A549 (cell line): ENCODE data around the gene PDLIM1. TPM values are rescaled to one million over a fixed set of nuclear protein-coding genes. Genes with fewer than 3 reads are reported as not detected.

ENCODE experiments used
- ATAC-seq, 2 experiments: fragments of 200-7000 bp in 1 of 2; fragments of >200 bp in 1 of 2; cut with Nextera tagmentation in 1 of 2; cut with Tn5 transposase in 1 of 2; 3 replicates each; pipeline versions ENCODE4 v1.8.0 to v1.9.1; 2018 to 2020; ENCODE audit warnings: mild to moderate bottlenecking in 1 of 2, moderate library complexity in 1 of 2
- CTCF ChIA-PET: fragments of 300-600 bp; sonication (Branson Sonifier 250); formaldehyde crosslinking; extraction: SDS; loops from one replicate; lab custom pipeline; 2021; ENCODE audit warnings: antibody characterized with exemption, inconsistent platforms; lab: Yijun Ruan, JAX
- POLR2A ChIA-PET: fragments of 350-600 bp; formaldehyde crosslinking; extraction: SDS; loops from one replicate; lab custom pipeline; 2021; ENCODE audit warnings: antibody characterized with exemption, inconsistent platforms; lab: Yijun Ruan, JAX
- DNase-seq, 2 experiments: peaks; one replicate each; pipeline versions ENCODE4 v3.0.0 to v3.0.0-alpha.2; 2011 to 2016; ENCODE audit warnings: low read depth in 1 of 2, low spot score in 1 of 2
- FAIRE-seq: peaks from 2 replicates; lab custom pipeline; 2011; peaks lifted over from hg19 to GRCh38; lab: Jason Lieb, UNC
- H3K27ac ChIP-seq, 2 experiments: fragments of >200 bp; sonication (Bioruptor Twin); formaldehyde crosslinking; 3 replicates each; pipeline ENCODE4 v1.5.1; 2016 to 2017
- H3K4me1 ChIP-seq: fragments of >200 bp; sonication (Bioruptor Twin); formaldehyde crosslinking; 3 replicates; pipeline ENCODE4 v1.6.1; 2016
- H3K4me2 ChIP-seq: fragments of >200 bp; sonication (Bioruptor Twin); formaldehyde crosslinking; 3 replicates; pipeline ENCODE4 v1.6.1; 2016
- H3K4me3 ChIP-seq: fragments of >200 bp; sonication (Bioruptor Twin); formaldehyde crosslinking; 3 replicates; pipeline ENCODE4 v1.5.1; 2016
- H3K9me3 ChIP-seq: fragments of >200 bp; sonication (Bioruptor Twin); formaldehyde crosslinking; 3 replicates; pipeline ENCODE4 v1.6.1; 2016
- BHLHE40 ChIP-seq: IDR thresholded peaks from 2 replicates; pipeline ENCODE4 v1.6.1; 2012; ENCODE audit warnings: low read depth, low read length, inconsistent platforms
- CHD4 ChIP-seq: fragments of 200-600 bp; sonication (generic); IDR thresholded peaks from 2 replicates; pipeline ENCODE4 v1.6.1; 2016; ENCODE audit warnings: antibody characterized with exemption, mild to moderate bottlenecking, borderline replicate concordance
- CTCF ChIP-seq: fragments of >200 bp; sonication (Bioruptor Twin); formaldehyde crosslinking; IDR thresholded peaks from 3 replicates; pipeline ENCODE4 v1.5.1; 2016
- ELK1 ChIP-seq: fragments of 150-350 bp; IDR thresholded peaks from 2 replicates; pipeline ENCODE4 v1.6.1; 2014; ENCODE audit warnings: low read depth, mild to moderate bottlenecking, low read length
- FOSL2 ChIP-seq, 2 experiments: fragments of 450-650 bp in 1 of 2; fragments of >200 bp in 1 of 2; sonication (Bioruptor Twin) in 1 of 2; formaldehyde crosslinking; IDR thresholded peaks; 2 replicates each; pipeline versions ENCODE4 v1.5.0 to v1.6.1; 2016 to 2020; ENCODE audit warnings: mild to moderate bottlenecking in 1 of 2, moderate library complexity in 1 of 2
- HDAC2 ChIP-seq: fragments of 200-600 bp; sonication (generic); IDR thresholded peaks from 2 replicates; pipeline ENCODE4 v1.6.1; 2016
- MAFK ChIP-seq: fragments of 450-650 bp; IDR thresholded peaks from 2 replicates; pipeline ENCODE4 v1.6.1; 2014; ENCODE audit not compliant: partially characterized antibody
- MAX ChIP-seq: IDR thresholded peaks from 2 replicates; pipeline ENCODE4 v1.6.1; 2012
- MYC ChIP-seq: IDR thresholded peaks from 2 replicates; pipeline ENCODE4 v1.6.1; 2012; ENCODE audit warnings: mild to moderate bottlenecking, inconsistent platforms, low read length, improper control_type of control experiment, borderline replicate concordance
- NFE2L2 ChIP-seq: fragments of 150-350 bp; conservative IDR thresholded peaks from 2 replicates; pipeline ENCODE4 v1.6.1; 2014; ENCODE audit warnings: low read length
- PBX3 ChIP-seq: IDR thresholded peaks from 2 replicates; pipeline ENCODE4 v1.6.1; 2012
- PHF8 ChIP-seq: fragments of 200-600 bp; sonication (generic); IDR thresholded peaks from 2 replicates; pipeline ENCODE4 v1.6.1; 2016; ENCODE audit warnings: low read depth, mild to moderate bottlenecking, antibody characterized with exemption, moderate library complexity, borderline replicate concordance
- POLR2AphosphoS2 ChIP-seq: conservative IDR thresholded peaks from 2 replicates; pipeline ENCODE4 v1.6.1; 2012; ENCODE audit warnings: low read length, improper control_type of control experiment, inconsistent platforms
- RAD21 ChIP-seq, 2 experiments: fragments of >200 bp in 1 of 2; sonication (Bioruptor Twin) in 1 of 2; formaldehyde crosslinking in 1 of 2; IDR thresholded peaks in 1 of 2; conservative IDR thresholded peaks in 1 of 2; 2 replicates in 1 of 2; 3 replicates in 1 of 2; pipeline ENCODE4 v1.6.1; 2012 to 2018; ENCODE audit warnings: inconsistent platforms in 1 of 2
- RCOR1 ChIP-seq: fragments of 150-350 bp; IDR thresholded peaks from 2 replicates; pipeline ENCODE4 v1.6.1; 2014; ENCODE audit warnings: antibody characterized with exemption, low read length, low read depth
- RNF2 ChIP-seq: fragments of 200-600 bp; sonication (generic); IDR thresholded peaks from 2 replicates; pipeline ENCODE4 v1.6.1; 2016; ENCODE audit warnings: low read depth, mild to moderate bottlenecking, antibody characterized with exemption, moderate library complexity, borderline replicate concordance
- SMC3 ChIP-seq: fragments of >200 bp; sonication (Bioruptor Twin); formaldehyde crosslinking; IDR thresholded peaks from 3 replicates; pipeline ENCODE4 v1.6.1; 2018; ENCODE audit warnings: inconsistent platforms
- TFCP2L1 ChIP-seq: fragments of 250-450 bp; sonication (Bioruptor Pico); IDR thresholded peaks from 2 replicates; pipeline ENCODE4 v1.5.0; 2021; ENCODE audit warnings: mild to moderate bottlenecking
- USF2 ChIP-seq: fragments of 450-650 bp; IDR thresholded peaks from 2 replicates; pipeline ENCODE4 v1.6.1; 2014; ENCODE audit warnings: antibody characterized with exemption
- ZNF302 ChIP-seq: fragments of 250-450 bp; sonication (Bioruptor Pico); IDR thresholded peaks from 2 replicates; pipeline ENCODE4 v1.9.0; 2021; ENCODE audit warnings: inconsistent platforms, mild to moderate bottlenecking, moderate library complexity
- WGBS: methylation state at CpG from one replicate; pipeline ENCODE4 v1.1.6; 2017; ENCODE audit errors: missing lambda C conversion rate; 5-methylcytosine and 5-hydroxymethylcytosine counted together
- polyA plus RNA-seq, 4 experiments: library from polyadenylated mRNA; depleted of rRNA in 3 of 4; stranded (reverse); fragments of >200 nt; fragmentation: RNase III in 1 of 4; extraction: RNeasy Plus Mini Kit Qiagen cat#74134 plus additional on column Dnase treatment in 1 of 4; gene quantifications; 2 replicates in 3 of 4; 3 replicates in 1 of 4; pipeline ENCODE4 v1.2.3, GENCODE V29; 2011 to 2017

The PDLIM1 gene
- polyA plus RNA-seq, 2 of the 4 experiments (the other 2 are of a cell fraction): 92.5 to 128 TPM

- TF ChIP-seq RNF2 (no peak), CHD4 (no peak)
- TF ChIP-seq, all 56 proteins: peak for 0
Measured at GRCh38 chr10:95214369-95214768, 76.4 kb downstream of the PDLIM1 start (continued).

- H3K9me3 ChIP-seq: no peaks in the 10 kb centered on the region
- no peak for TF ChIP-seq MAFK
- no peak for TF ChIP-seq PBX3
- peak; percentile 37; the same call in 1 of the 2 replicates for TF ChIP-seq MAX
- no peak for TF ChIP-seq RCOR1
- no peak for TF ChIP-seq TFCP2L1
- no peak for TF ChIP-seq FOSL2 (IDR thresholded peaks at IDR 0.05)
- peak; percentile 52 for TF ChIP-seq FOSL2 (CRISPR knock-in tag; IDR thresholded peaks at IDR 0.05)
- no peak for TF ChIP-seq NFE2L2
- H3K4me1 ChIP-seq: peaks cover 40% of the 10 kb centered on the region
- H3K4me3 ChIP-seq: no peak overlapping the region
- H3K4me2 ChIP-seq: peak overlapping the region; percentile 32; the same call in 2 of the 3 replicates
- WGBS: 69% methylated on average over 3 of the region's 3 CpGs
- FAIRE-seq (peak; percentile 28), DNase-seq (no peak), ATAC-seq (peak in 1 of 2 experiments; percentile 34; a peak in 3 of 6 replicates)
- H3K27ac ChIP-seq: peak overlapping the region; percentile 42 to 48
- ChIA-PET POLR2A (no interaction called here), CTCF (interaction anchor here (1.0 to 3.4 kb wide), 5 partner anchors 28 to 152 kb away, joined by 4 to 64 read pairs (median 6); no protein-coding TSS in a partner anchor)
Measured at GRCh38 chr10:95211606-95212279, 79.1 kb downstream of the PDLIM1 start.

GRCh38 chr10:95209509-95210127, 81.2 kb downstream of the PDLIM1 start:
- 90% methylated on average over 6 of the region's 6 CpGs for WGBS
- DNase-seq (no peak), ATAC-seq (0 out of 6 replicates have a peak, but pooled peaks of 1 of the 2 experiments have one; percentile 15), FAIRE-seq (no peak)
- H3K4me3 ChIP-seq: no peak overlapping the region
- no peaks in the 10 kb centered on the region for H3K9me3 ChIP-seq
- peaks cover 29% of the 10 kb centered on the region for H3K4me1 ChIP-seq
- H3K4me2 ChIP-seq: no peak overlapping the region
- H3K27ac ChIP-seq: peak overlapping the region; percentile 61 to 84; a peak in 5 of 6 replicates
- CTCF ChIA-PET: interaction anchor here (0.7 to 3.4 kb wide), 15 partner anchors 8 to 581 kb away, joined by 3 to 64 read pairs (median 4); no protein-coding TSS in a partner anchor
- TF ChIP-seq USF2 (no peak), PHF8 (no peak), FOSL2 (IDR thresholded peaks at IDR 0.05) (no peak), FOSL2 (CRISPR knock-in tag; IDR thresholded peaks at IDR 0.05) (peak; percentile 18; the same call in 1 of the 2 replicates)
- POLR2A ChIA-PET: no interaction called here

GRCh38 chr10:95208702-95209391, 82.0 kb downstream of the PDLIM1 start:
- peak overlapping the region; percentile 53 for H3K4me2 ChIP-seq
- TF ChIP-seq BHLHE40 (no peak), HDAC2 (no peak), RAD21 (conservative IDR thresholded peaks at IDR 0.05 in 1 of 2, IDR thresholded peaks at IDR 0.05 in 1 of 2) (peak; percentile 70 to 74), ELK1 (no peak), TFCP2L1 (no peak), CTCF (peak; percentile 79), POLR2AphosphoS2 (no peak), ZNF302 (CRISPR knock-in tag) (no peak), MYC (no peak), SMC3 (peak; percentile 72), NFE2L2 (no peak)
- TF ChIP-seq, all 56 proteins: peak for 3
- Histone ChIP-seq H3K9me3 (no peaks in the 10 kb centered on the region), H3K4me1 (peaks cover 21% of the 10 kb centered on the region), H3K4me3 (no peak overlapping the region), H3K27ac (peak overlapping the region; percentile 61 to 84)
- 53% methylated on average over 8 of the region's 8 CpGs for WGBS
- peak in 1 of 2 experiments; percentile 37 for DNase-seq
- peak in 1 of 2 experiments; percentile 76; a peak in 4 of 6 replicates for ATAC-seq
- POLR2A ChIA-PET: no interaction called here
- FAIRE-seq: no peak
- CTCF ChIA-PET: interaction anchor here (0.7 to 3.4 kb wide), 11 partner anchors 13 to 580 kb away, joined by 3 to 64 read pairs (median 4); no protein-coding TSS in a partner anchor
